HG03442 (cell line): ENCODE measurements around the gene ORC4.
"Not testable (repeated sequence)": the region's sequence is repeated elsewhere in the genome, so short reads cannot be mapped to it uniquely, and the experiment has no call there.

Experiments used
- ATAC-seq: cut with Tn5 transposase; IDR thresholded peaks from one replicate; pipeline ENCODE4 v1.9.1; 2021; ENCODE audit warnings: mild to moderate bottlenecking, moderate library complexity; ENCODE audit not compliant: unreplicated experiment

The ORC4 gene

DNA sequence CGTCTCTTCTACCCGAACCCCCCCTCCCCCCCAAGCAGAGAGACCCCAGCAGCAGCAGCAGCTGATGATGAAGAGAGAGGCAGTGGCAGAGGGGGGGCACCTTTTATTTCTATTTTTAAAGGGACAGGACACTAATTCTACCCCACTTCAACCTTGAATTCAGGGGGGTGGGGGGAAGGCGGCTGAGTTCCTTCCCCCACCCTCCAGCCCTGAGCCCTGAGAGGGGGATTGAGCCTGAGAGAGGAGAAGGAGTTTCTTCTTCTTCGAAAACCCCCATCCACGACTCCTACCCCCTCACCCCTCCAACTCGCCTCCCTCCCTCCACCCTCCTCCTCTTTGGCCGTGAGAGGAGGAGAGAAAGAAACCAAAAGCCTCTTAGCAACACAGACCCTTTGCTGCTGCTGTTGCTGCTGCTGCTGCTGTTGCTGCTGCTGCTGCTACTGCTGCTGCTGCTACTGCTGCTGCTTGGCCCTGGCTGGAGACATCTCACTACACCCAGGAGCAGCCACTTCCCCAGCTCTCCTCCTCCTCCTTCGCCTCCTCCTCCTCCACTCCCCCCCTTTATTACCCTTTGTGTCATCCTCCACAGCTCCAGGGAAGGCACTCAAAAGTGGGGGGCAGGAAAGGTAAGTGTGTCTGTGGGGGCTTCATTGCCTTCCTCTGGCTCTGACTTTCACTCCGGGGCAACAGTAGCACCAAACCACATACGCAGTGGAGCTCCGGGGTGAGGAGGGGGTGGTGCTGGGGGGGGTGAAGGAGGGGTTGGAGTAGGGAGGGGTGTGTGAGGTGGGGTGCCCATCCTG is 723 bp upstream of the ORC4 start, which contains the start of gene MBD5:
MBD5 (plus strand) TSS at position 33 of the 803 bp plus-strand sequence.
- peak; percentile 33 for ATAC-seq

DNA sequence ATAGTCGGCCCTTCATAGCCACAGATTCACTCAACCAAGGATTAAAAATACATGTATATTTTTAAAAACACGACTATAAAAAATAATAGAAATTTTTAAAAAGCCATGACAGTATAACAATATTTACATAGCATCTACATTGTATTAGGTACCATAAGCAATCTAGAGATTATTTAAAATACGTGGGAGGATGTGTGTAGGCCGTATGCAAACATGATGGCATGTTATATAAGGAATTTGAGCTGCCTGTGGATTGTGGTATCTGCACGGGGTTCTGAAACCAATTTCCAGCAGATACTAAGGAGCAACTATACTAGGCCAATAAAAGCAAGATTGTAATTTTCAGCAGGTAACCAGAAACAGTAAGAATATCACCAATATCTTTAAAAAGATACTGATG is 5.9 kb downstream of the ORC4 start:
- ATAC-seq = no peak

DNA sequence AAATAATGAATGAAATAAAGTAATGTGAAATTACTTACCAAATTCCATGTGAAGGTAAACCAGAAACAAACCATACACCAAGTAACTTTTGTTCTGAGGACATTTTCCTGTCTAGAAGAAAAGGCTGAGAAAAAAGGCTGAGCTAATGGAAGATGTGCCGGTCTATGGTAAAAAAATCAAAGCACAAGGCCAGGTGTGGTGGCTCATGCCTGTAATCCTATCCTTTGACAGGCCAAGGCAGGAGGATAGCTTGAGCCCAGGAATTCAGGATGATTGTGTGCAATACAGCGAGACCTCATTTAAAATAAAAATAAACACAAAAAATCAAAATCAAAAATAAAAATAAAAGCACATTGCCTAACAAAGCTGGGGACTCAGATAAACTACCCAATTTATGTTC is 6.7 kb downstream of the ORC4 start:
- no peak for ATAC-seq

DNA sequence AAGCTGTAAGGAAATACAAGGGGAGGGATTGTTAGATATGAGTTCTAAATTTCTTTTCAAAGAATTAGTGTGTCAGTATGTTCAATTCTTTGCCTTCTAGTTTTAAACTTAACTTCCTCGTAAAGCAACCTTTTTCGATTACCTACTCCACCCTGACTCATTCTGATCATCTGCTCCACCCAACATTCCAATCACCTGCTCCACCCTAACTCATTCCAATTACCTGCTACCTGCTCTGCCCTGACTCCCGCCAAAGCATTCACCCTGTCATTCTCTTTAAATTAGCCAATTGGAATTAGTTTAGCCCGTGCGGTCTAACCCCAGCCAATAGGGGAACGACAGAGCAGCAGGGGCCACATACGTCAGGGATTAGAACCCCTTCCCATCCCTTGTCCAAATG is 12.1 kb downstream of the ORC4 start:
- ATAC-seq = not testable (repeated sequence)

DNA sequence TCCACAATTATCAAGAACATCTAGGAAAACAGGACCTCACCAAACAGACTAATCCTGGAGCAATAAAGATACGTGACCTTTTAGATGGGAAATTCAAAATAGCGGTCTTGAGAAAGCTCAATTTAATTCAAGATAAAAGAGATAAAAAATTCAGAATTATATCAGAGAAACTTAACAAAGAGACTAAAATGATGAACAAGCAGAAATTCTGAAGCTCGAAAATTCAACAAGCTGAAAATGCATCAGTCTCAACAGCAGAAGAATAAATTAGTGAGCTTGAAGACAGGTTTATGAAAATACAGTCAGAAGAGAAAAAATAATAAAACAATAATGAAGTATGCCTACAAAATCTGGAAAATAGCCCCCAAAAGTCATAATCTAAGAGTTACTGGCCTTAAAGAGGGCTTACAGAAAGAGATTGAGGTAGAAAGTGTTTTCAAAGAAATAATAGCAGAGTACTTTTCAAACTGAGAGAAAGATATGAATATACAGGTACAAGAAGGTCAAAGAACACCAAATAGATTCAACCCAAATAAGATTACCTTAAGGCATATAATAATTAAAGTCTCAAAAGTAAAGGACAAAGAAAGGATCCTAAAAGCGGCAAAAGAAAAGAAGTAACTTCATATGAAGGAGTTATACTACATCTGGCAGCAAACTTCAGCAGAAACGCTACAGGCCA is 13.2 kb downstream of the ORC4 start:
- no peak for ATAC-seq

DNA sequence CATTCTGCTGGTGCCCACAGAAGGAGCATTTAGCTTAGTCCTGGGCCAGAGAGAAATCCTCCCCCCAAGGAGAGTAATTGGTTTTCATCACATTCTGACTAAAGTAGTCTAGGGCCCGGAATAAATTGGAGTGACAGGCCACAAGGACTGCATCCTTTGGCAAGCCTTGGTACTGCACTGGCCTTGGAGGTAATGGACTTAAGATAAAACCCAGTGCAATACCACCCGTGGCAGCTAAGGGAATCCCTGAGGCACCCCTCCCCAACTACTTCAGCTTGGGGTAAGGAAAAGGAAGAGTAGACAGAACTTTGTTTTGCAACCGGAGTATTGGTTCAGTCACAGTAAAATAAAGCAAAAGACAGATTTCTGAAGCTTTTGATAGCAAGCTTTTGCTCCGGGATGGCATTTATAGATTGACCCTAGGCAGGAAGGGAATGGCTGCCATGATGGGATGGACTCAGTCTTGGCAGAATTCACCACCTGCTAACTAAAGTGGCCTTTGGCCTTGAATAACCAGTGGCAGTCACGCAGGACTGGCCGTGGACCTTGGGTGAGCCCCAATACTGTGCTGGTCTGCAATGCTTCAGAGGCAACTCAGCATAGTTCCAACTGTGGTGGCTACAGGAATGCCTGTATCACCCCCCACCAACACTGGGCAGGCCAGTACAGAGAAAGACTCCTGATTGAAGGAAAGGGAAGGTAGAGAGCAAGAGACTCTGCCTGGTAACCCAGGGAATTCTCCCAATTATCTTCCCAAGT is 14.1 kb downstream of the ORC4 start:
- no peak for ATAC-seq

DNA sequence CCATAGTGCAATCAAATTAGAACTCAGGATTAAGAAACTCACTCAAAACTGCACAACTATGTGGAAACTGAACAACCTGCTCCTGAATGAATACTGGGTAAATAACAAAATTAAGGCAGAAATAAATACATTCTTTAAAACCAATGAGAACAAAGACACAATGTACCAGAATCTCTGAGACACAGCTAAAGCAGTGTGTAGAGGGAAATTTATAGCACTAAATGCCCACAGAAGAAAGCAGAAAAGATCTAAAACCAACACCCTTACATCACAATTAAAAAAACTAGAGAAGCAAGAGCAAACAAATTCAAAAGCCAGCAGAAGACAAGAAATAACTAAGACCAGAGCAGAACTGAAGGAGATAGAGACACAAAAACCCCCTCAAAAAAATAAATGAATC is 18.1 kb downstream of the ORC4 start:
- not testable (repeated sequence) for ATAC-seq

DNA sequence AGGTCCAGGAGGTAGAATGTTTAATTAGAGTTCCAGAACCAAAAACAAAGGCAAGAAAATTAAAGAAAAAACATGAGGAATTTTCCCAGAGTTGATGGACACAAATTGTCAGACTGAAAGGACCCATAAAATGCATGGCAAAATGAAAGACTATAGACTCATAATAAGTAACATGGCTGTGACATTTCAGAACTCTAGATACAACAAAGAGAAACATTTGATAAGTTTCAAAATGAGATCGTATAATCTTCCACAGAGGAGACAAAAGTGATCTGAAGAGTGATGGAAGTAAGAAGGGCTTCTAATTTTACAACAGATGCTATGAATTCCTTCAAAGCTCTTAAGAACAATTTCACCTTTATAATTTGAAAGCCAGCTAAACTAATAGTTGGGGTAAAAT is 20.4 kb downstream of the ORC4 start:
- no peak for ATAC-seq

DNA sequence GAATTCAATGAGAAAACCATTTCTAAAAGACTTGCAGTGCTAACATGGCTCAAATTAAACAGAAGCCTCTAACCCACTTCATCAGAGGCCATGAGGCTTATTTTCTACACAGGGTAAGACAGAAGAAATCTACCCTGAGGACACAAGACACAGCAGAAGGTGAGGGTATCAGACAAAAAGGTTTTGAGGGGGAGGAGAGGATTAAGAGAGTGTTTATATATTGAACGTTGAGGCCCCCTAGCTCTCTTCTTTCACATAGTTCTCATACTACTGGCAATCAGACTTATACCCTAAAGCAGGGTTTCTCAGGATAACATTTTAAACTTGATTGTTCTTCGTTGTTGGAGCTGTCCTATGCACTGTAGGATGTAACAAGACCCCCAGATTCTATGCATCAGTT is 21.4 kb downstream of the ORC4 start:
- ATAC-seq = no peak

DNA sequence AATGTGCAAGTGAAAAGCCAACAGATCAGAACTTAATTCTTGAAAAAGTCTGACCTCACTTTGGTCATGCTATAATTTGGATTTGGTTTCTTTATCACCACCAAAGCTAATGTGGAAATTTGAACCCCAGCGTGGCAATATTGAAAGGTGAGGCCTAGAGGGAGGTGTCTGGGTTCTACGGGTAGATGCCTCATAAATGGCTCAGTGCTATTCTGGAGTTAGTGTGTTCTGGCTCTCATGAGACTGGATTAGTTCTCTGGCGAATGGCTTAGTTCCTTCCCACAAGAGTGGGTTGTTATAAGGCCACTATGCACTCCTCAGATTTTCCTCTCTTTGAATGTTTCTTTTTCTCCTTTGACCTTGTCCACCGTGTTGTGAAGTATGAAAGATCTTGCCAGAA is 22.3 kb downstream of the ORC4 start:
- ATAC-seq = no peak

DNA sequence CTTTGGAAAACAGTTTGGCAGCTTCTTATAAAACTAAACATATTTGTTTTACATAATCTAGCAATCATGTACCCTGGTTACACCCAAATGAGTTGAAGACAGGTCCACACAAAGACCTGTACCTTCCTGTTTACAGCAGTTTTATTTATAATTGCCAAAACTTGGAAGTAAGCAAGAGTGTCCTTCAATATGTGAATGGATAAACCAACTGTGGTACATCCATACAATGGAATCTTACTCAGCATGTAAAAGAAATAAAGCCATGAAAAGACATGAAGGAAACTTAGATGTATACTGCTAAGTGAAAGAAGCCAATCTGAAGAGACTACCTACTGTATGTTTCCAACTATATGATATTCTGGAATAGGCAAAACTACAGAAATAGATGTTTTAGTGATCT is 23.7 kb downstream of the ORC4 start:
- no peak for ATAC-seq

DNA sequence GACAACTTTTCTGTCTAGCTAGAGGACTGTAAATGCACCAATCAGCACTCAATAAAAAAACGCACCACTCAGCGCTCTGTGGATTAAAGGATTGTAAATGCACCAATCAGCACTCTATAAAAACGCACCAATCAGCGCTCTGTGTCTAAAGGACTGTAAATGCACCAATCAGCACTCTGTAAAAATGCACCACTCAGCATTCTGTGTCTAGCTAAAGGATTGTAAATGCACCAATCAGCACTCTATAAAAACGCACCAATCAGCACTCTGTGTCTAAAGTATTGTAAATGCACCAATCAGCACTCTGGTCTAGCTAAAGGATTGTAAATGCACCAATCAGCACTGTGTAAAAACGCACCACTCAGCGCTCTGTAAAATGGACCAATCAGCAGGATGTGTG is 25.6 kb downstream of the ORC4 start:
- ATAC-seq = not testable (repeated sequence)

DNA sequence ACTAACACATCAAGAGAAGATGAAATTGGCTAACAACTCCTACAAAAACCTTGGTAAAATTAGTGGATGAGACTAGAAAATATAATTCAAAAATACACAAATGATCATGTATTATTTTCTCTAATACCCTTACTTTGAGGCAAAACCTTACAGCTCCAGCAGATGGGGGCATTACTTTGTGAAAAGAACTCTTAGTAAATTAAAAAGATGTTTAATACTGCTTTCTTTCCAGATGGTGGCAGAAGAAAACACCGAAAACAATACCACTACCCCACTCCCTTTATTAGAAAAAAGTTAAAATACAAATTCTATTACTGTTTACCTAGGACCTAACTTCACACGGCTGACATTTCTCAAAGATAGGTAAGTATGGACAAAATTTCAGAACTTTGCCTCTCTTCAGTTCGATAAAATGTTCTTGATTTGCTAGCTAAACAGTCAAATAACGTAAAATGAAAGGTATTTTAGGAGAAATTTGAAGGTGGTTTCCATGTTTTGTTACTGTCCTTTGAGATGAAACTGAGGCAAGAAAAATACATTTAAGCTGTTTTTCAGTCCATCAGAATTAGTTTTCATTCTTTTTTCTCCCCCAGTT is 30.6 kb downstream of the ORC4 start:
- ATAC-seq = peak; percentile 69

DNA sequence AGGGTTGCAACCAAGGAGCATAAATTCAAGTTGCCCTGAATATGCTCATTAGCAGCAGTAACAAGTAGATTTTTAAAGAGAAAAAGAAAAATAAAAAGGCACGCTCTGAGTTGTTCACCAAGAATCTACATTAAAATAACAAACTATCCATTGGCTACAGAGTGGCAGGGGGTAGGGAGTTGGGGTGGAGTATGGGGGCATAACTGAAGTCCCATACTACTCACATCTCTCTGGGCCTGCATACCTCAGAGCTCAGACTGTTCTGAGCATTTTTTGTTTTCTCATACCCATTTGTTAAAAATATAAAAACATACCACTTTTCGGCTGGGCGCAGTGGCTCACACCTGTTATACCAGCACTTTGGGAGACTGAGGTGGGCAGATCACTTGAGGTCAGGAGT is 31.4 kb downstream of the ORC4 start:
- no peak for ATAC-seq

DNA sequence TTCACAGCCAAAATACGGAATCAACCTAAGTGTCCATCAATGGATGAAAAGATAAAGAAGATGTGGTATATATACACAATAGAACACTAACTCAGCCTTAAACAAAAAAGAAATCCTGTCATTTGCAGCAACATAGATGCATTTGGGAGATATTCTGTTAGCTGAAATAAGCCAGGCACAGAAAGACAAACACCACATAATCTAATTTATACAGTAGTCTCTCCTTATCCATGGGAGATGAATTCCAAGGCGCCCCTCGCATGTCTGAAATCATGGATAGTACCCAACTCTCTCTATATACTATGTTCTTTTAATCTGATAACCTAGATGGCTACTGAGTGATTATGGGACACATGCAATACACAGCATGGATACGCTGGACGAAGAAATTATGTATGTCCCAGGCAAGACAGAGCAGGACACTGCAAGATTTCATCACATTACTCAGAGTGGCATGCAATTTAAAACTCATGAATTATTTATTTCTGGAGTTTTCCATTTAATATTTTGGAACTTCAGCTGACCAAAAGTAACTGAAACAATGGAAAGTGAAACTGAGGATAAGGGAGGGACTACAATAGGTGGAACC is 39.5 kb downstream of the ORC4 start:
- no peak for ATAC-seq

DNA sequence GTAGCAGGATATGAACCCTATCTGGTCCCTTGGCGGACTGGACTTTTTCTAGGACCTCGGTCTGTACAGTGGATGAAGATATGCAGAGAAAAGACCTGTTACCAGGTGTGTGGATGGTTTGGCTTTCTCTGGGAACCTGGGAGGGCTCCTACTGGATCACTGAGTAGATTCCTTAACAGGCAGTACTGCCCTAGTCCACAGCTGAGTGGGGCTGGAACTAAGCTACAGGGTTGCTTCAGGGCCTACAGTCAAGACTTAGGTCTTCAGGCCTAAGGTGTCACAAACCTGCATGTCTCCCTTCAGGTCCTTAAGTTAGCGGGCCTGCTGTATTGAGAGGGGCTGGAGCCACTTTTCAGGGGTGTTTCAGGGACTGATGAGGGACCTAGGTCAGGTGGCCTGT is 42.9 kb downstream of the ORC4 start:
- ATAC-seq = no peak

DNA sequence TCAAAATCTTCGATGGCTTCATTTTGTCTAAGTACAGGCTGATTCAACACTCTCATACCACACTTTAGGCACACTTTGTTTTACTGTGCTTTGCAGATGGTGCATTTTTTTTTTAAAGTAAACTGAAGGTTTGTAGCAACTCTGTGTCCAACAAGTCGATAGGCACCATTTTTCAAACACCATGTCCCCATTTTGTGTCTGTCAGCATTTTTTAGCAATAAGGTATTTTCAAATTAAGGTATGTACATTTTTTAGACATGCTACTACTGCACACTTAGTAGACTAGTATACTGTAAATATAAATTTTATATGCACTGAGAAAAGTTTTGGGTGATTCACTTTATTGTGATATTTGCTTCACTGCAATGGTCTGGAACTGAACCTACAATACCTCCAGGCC is 44.4 kb downstream of the ORC4 start:
- no peak for ATAC-seq

DNA sequence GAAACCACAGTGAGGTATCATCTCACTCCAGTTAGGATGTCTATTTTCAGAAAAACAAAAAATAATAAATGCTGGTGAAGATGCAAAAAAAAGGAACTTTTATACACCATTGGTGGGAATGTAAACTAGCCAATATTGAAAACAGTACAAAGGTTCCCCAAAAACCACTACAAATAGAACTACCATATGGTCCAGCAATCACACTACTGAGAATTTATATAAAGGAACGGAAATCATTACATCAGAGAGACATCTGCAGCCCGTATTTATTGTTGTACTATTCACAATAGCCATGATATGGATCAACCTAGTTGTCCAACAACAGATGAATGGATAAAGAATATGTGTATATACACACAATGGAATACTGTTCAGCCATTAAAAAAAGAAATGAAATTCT is 52.0 kb downstream of the ORC4 start:
- ATAC-seq = no peak

DNA sequence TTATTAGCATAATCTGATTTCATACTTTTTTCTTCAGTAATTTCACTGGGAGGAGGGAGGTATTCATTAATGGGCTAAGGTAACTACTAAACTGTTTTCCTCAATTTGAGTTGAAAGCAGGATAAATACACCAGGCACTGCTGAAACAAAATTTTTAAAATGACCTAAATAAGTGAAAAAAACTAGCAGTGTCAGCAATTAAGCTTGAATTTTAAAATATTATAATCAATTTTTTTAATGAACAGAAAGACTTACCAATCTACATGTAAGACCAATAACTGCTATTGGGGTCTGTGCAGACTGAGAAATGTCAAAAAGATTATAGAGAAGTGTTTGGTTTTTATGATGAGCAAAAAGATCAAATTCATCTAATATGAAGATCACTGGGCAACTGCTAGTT is 68.4 kb downstream of the ORC4 start:
- no peak for ATAC-seq

DNA sequence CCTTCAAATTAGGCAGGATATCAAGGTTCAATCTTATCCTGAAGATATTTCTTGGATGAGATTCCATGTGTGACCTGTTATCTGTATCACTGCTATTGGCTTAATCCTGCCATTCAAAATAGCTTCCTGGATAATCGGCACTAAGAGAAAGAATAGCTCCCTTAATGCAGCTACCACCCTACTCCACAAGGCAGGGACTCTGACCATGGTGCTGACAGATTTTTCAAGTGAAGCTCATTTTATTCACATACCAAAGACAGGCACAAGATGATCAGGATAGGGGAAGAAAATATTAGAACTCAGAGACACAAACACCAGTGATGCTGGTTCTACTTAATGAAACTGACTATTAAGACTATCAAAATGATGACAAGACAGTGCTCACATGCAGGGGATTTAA is 74.9 kb downstream of the ORC4 start:
- ATAC-seq = no peak

DNA sequence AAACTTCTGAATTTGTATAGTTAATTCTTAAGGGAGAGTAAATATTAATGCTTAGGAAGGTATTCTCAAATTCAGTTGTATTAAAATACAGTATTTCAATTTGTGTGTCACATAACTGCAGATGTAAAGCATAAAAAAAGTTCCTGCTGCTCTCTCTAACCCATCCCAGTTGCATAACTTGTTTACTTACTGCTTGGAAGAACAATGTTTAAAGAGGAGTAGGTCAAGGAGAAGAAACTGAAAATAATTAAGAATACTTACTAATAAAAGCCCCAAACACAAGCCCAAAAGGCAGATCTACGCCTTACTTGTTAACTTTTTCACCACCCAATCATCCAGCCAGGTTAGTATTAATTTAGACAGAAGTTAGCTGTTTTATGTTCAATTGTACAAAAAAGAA is 81.2 kb downstream of the ORC4 start:
- no peak for ATAC-seq
